ENCODE results near the gene SFT2D1.

GRCh38 chr6:166336847-166337246, 5.5 kb downstream of the SFT2D1 start:
- TF ChIP-seq CTCF (IDR thresholded peaks at IDR 0.05) (no peak), POLR2A (IDR thresholded peaks at IDR 0.05) (no peak)

Data from body of pancreas (tissue), 4 donors.